ENCODE measurements around the gene DCPS.

- TF ChIP-seq, protein P1, sequence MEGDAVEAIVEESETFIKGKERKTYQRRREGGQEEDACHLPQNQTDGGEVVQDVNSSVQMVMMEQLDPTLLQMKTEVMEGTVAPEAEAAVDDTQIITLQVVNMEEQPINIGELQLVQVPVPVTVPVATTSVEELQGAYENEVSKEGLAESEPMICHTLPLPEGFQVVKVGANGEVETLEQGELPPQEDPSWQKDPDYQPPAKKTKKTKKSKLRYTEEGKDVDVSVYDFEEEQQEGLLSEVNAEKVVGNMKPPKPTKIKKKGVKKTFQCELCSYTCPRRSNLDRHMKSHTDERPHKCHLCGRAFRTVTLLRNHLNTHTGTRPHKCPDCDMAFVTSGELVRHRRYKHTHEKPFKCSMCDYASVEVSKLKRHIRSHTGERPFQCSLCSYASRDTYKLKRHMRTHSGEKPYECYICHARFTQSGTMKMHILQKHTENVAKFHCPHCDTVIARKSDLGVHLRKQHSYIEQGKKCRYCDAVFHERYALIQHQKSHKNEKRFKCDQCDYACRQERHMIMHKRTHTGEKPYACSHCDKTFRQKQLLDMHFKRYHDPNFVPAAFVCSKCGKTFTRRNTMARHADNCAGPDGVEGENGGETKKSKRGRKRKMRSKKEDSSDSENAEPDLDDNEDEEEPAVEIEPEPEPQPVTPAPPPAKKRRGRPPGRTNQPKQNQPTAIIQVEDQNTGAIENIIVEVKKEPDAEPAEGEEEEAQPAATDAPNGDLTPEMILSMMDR (conservative IDR thresholded peaks at IDR 0.05 in 1 of 2, IDR thresholded peaks at IDR 0.05 in 1 of 2; ENCODE audit: extremely low read depth in 1 of 2, insufficient read depth in 1 of 2, low read depth in 1 of 2, low read length in 2 of 2) = no peak
- TF ChIP-seq EZH2 (IDR thresholded peaks at IDR 0.05; ENCODE audit: borderline replicate concordance, low read length) = no peak
Observed at GRCh38 chr11:126378763-126379162, 74.9 kb downstream of the DCPS start.

All from mammary epithelial cell (primary cell).